Activated CD4-positive, alpha-beta T cell treated with anti-CD3 and anti-CD28 coated beads, Interleukin-2, amount 50 U/mL, for 48 hours (primary cell): ENCODE measurements around the gene SLC12A6.
"Not testable (repeated sequence)": the region's sequence is repeated elsewhere in the genome, so short reads cannot be mapped to it uniquely, and the experiment has no call there.

Source experiments
- DNase-seq, 2 experiments: peaks; one replicate each; pipeline ENCODE4 v3.0.0-alpha.2; 2020

SLC12A6 gene

GRCh38 chr15:34337557-34338306 is at the start of gene SLC12A6:
Gene SLC12A6, minus strand, starts transcription at chr15:34337781. Its CDS starts 1,101 bp downstream, at chr15:34336680.
- DNase-seq, result peak; percentile 91 to 92

- DNase-seq, result not testable (repeated sequence)
Observed at GRCh38 chr15:34381829-34382521, 44.4 kb upstream of the SLC12A6 start.

GRCh38 chr15:34380491-34380890 is 42.9 kb upstream of the SLC12A6 start:
- DNase-seq, result not testable (repeated sequence)

GRCh38 chr15:34376856-34377255 is 39.3 kb upstream of the SLC12A6 start:
- no peak for DNase-seq

GRCh38 chr15:34375541-34375940 is 38.0 kb upstream of the SLC12A6 start:
- not testable (repeated sequence) for DNase-seq

GRCh38 chr15:34374816-34375215 is 37.2 kb upstream of the SLC12A6 start:
- DNase-seq, result no peak

GRCh38 chr15:34373951-34374350 is 36.4 kb upstream of the SLC12A6 start:
- no peak for DNase-seq

- DNase-seq, result no peak
Observed at GRCh38 chr15:34370643-34371042, 33.1 kb upstream of the SLC12A6 start.

- no peak for DNase-seq
Observed at GRCh38 chr15:34370129-34370528, 32.5 kb upstream of the SLC12A6 start.

- DNase-seq, result peak; percentile 85 to 89
Observed at GRCh38 chr15:34367101-34368081, 29.8 kb upstream of the SLC12A6 start, which contains the start of gene LPCAT4. Gene LPCAT4, minus strand, starts transcription at chr15:34367196. Its CDS starts 96 bp downstream, at chr15:34367100.

- peak; percentile 66 to 69 for DNase-seq
Observed at GRCh38 chr15:34366271-34367065, 28.9 kb upstream of the SLC12A6 start.

GRCh38 chr15:34365836-34366235 is 28.3 kb upstream of the SLC12A6 start:
- no peak for DNase-seq

GRCh38 chr15:34365091-34365825 is 27.7 kb upstream of the SLC12A6 start:
- peak in 1 of 2 experiments; percentile 20 for DNase-seq

GRCh38 chr15:34364041-34364440 is 26.5 kb upstream of the SLC12A6 start:
- no peak for DNase-seq

GRCh38 chr15:34362047-34362773 is 24.6 kb upstream of the SLC12A6 start:
- DNase-seq, result no peak

- no peak for DNase-seq
Observed at GRCh38 chr15:34361278-34361677, 23.7 kb upstream of the SLC12A6 start.

GRCh38 chr15:34360298-34360697 is 22.7 kb upstream of the SLC12A6 start:
- DNase-seq, result no peak

GRCh38 chr15:34359416-34359815 is 21.8 kb upstream of the SLC12A6 start:
- DNase-seq, result no peak

- no peak for DNase-seq
Observed at GRCh38 chr15:34358948-34359347, 21.4 kb upstream of the SLC12A6 start.

- no peak for DNase-seq
Observed at GRCh38 chr15:34358367-34358766, 20.8 kb upstream of the SLC12A6 start.

- no peak for DNase-seq
Observed at GRCh38 chr15:34357653-34358052, 20.1 kb upstream of the SLC12A6 start.
